Measurements from ENCODE around the gene HOXB3.

HOXB3 gene

GRCh38 chr17:48502312-48502711 lies 87.7 kb downstream of the HOXB3 start:
- TF ChIP-seq, protein P1, sequence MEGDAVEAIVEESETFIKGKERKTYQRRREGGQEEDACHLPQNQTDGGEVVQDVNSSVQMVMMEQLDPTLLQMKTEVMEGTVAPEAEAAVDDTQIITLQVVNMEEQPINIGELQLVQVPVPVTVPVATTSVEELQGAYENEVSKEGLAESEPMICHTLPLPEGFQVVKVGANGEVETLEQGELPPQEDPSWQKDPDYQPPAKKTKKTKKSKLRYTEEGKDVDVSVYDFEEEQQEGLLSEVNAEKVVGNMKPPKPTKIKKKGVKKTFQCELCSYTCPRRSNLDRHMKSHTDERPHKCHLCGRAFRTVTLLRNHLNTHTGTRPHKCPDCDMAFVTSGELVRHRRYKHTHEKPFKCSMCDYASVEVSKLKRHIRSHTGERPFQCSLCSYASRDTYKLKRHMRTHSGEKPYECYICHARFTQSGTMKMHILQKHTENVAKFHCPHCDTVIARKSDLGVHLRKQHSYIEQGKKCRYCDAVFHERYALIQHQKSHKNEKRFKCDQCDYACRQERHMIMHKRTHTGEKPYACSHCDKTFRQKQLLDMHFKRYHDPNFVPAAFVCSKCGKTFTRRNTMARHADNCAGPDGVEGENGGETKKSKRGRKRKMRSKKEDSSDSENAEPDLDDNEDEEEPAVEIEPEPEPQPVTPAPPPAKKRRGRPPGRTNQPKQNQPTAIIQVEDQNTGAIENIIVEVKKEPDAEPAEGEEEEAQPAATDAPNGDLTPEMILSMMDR (IDR thresholded peaks at IDR 0.05) = no peak
- TF ChIP-seq ZFX (IDR thresholded peaks at IDR 0.05; ENCODE audit: borderline replicate concordance) = no peak
- no peak overlapping the region for H3K27ac ChIP-seq

DNA sequence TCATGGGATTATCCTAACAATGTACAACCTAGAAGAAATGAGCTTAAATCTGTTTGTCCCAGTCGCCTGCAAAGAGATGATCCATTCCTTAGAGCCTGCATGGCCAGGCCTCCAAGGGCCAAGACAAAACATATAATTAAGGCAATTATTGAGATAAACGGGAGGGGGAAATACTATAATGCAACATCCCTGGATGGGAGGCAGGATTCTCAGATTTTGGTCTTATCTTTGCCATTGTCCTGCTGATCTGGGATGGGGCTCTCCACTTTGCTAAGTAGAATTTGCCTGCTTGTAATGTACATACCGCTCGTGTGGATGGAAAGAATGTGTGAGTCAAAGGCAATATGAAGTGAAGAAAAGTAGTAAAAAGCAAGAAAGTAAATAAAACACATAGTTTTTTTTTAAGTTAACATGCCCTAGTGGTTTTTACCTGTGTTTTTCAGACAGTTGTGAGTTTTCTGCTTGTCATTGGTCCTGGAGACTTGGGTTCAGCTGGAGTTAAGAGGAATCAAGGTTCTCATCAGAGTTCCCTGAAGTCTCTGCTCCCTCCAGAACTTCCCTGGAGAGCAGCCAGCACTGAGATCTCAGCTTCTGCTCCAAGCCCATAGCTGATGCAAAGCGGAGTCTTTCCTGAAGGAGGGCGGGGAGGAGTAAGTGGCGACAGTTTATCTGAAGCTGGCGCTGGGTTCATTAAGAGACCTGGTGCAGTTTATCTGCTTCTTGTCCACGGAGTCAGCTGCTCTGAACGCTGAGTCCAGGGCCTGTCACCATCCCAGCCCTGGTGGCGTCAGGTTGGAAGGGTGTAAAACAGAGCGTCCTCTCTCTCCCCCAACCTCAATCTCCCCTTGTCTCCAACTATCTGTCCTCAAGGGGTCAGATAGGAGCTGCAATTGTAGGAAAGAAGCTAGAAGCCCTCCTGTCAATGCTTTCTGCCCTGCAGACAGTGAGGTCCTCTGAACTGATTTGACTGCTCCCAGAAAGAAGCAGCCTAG lies 89.3 kb downstream of the HOXB3 start:
- no peak for TF ChIP-seq ZFX (IDR thresholded peaks at IDR 0.05; ENCODE audit: borderline replicate concordance)

DNA sequence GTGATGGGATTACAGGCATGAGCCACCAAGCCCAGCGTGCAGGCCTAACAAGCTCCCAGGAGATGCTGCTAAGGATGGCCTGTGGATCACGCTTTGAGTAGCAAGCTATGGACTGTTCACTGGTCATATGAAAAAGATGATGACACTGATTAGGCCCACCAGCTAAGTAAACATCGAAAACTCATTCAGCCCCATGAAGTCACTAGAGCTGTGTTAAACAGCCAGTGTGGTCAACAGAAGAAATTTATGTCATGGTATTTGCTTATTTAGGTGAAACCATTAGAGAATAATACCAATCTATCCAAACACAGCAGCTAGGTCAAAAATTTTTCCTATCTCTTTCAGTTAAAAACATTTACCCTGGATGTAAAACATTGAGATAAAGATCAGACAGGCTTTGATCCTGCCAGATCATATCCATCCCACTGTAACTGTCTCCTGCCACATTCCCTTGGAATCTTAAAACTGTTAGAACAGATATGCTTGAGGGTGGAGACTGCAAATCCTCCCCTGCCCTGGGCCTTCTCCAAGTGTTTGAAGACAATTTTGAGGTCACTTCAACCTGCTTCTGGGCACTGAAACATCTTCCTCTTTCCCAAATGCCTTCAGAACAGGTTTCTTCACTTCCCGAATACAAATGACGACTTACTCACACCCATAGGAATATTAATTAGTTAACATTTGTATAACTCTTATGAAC lies 90.2 kb downstream of the HOXB3 start:
- TF ChIP-seq ZFX (IDR thresholded peaks at IDR 0.05; ENCODE audit: borderline replicate concordance) = no peak
- TF ChIP-seq, protein P1 (IDR thresholded peaks at IDR 0.05) = no peak
- no peak overlapping the region for H3K27ac ChIP-seq

More for the DNA sequence above, 89.3 kb downstream of the HOXB3 start:
- H3K27ac ChIP-seq = no peak overlapping the region

DNA sequence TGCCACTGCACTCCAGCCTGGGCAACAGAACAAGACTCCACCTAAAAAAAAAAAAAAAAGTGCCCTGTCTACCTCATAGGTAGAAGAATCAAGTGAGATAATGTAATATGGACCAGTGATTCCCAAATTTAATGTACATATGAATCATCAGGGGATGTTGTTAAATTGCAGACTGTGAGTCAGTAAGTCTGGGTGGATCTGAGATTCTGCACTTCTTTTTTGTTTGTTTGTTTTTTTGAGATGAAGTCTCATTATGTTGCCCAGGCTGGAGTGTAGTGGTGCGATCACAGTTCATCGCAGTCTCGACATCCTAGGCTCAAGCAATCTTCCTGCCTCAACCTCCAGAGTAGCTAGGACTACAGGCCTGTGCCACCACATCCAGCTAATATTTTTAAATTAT lies 90.8 kb downstream of the HOXB3 start:
- TF ChIP-seq ZFX (IDR thresholded peaks at IDR 0.05; ENCODE audit: borderline replicate concordance) = no peak
- TF ChIP-seq, protein P1 (IDR thresholded peaks at IDR 0.05) = no peak
- H3K27ac ChIP-seq = no peak overlapping the region

All from 22Rv1 (cell line).